Left ventricle myocardium inferior (tissue), 1 donor: ENCODE results near the gene UIMC1. TPM values are rescaled to one million over a fixed set of nuclear protein-coding genes. Genes with fewer than 3 reads are reported as not detected.

ENCODE experiments used
- DNase-seq: peaks from one replicate; pipeline ENCODE4 v3.0.0-alpha.2; 2020
- H3K27ac ChIP-seq: fragments of 200-600 bp; replicated peaks from 2 replicates; pipeline ENCODE4 v1.8.0; 2021
- H3K27me3 ChIP-seq: fragments of 200-600 bp; 2 replicates; pipeline ENCODE4 v1.8.0; 2021; ENCODE audit warnings: low read depth
- H3K36me3 ChIP-seq: fragments of 200-600 bp; 2 replicates; pipeline ENCODE4 v1.8.0; 2021
- H3K4me1 ChIP-seq: fragments of 200-600 bp; 2 replicates; pipeline ENCODE4 v1.8.0; 2021
- H3K4me3 ChIP-seq: fragments of 200-600 bp; 2 replicates; pipeline ENCODE4 v1.8.0; 2021; ENCODE audit warnings: mild to moderate bottlenecking, moderate library complexity
- H3K9me3 ChIP-seq: fragments of 200-600 bp; replicated peaks from 2 replicates; pipeline ENCODE4 v1.8.0; 2021
- CTCF ChIP-seq: fragments of 200-600 bp; IDR thresholded peaks from 2 replicates; pipeline ENCODE4 v1.8.0; 2021; ENCODE audit warnings: antibody characterized with exemption, mild to moderate bottlenecking, borderline replicate concordance
- intact Hi-C: fragments of 100-400 bp; cut with micrococcal nuclease; formaldehyde crosslinking; loops from one replicate; pipeline ENCODE4 v1.11.0; 2022
- total RNA-seq: library from RNA; stranded (reverse); fragmentation: NEBNext Ultra II Directional; extraction: Animal tissue kit (Norgen Biotek cat#: 25700); gene quantifications from one replicate; pipeline ENCODE4 v1.2.1, GENCODE V29; 2021
- donor health status: DM: no; HTN: yes; CAD: no; lungs with severe emphysema.

Gene UIMC1
- total RNA-seq, 1 donor from 2014 or later, result 30.7 TPM

- TF ChIP-seq CTCF, result no peak
- Histone ChIP-seq H3K36me3 (peaks cover 8% of the 10 kb centered on the region), H3K27ac (no peak overlapping the region), H3K4me3 (no peak overlapping the region), H3K4me1 (peaks cover 6% of the 10 kb centered on the region), H3K27me3 (no peaks in the 10 kb centered on the region), H3K9me3 (peaks cover 12% of the 10 kb centered on the region)
- DNase-seq, result no peak
- intact Hi-C loops, result no loop called here
Observed at GRCh38 chr5:177035976-177036375, 29.4 kb upstream of the UIMC1 start.

GRCh38 chr5:177029498-177029897 lies 22.9 kb upstream of the UIMC1 start:
- Histone ChIP-seq H3K4me1 (peaks cover 9% of the 10 kb centered on the region), H3K4me3 (no peak overlapping the region), H3K27me3 (no peaks in the 10 kb centered on the region), H3K36me3 (peaks cover 15% of the 10 kb centered on the region), H3K9me3 (peaks cover 16% of the 10 kb centered on the region), H3K27ac (no peak overlapping the region)
- no peak for TF ChIP-seq CTCF
- intact Hi-C loops, result no loop called here
- no peak for DNase-seq

- no peak for DNase-seq
- TF ChIP-seq CTCF, result no peak
- Histone ChIP-seq H3K4me1 (peaks cover 25% of the 10 kb centered on the region), H3K27ac (no peak overlapping the region), H3K4me3 (no peak overlapping the region), H3K9me3 (peaks cover 16% of the 10 kb centered on the region), H3K27me3 (no peaks in the 10 kb centered on the region), H3K36me3 (peaks cover 15% of the 10 kb centered on the region)
- intact Hi-C loops, result no loop called here
Observed at GRCh38 chr5:177027665-177028064, 21.1 kb upstream of the UIMC1 start.

- H3K27ac ChIP-seq, result no peak overlapping the region
Observed at GRCh38 chr5:177025101-177025601, 18.6 kb upstream of the UIMC1 start.

GRCh38 chr5:177024559-177024958 lies 18.0 kb upstream of the UIMC1 start:
- no peak for TF ChIP-seq CTCF
- DNase-seq, result no peak
- intact Hi-C loops, result no loop called here
- H3K4me3 ChIP-seq, result no peak overlapping the region
- no peaks in the 10 kb centered on the region for H3K27me3 ChIP-seq
- no peaks in the 10 kb centered on the region for H3K9me3 ChIP-seq
- H3K27ac ChIP-seq, result no peak overlapping the region
- peaks cover 8% of the 10 kb centered on the region for H3K36me3 ChIP-seq
- peaks cover 37% of the 10 kb centered on the region for H3K4me1 ChIP-seq

More at GRCh38 chr5:177025101-177025601, 18.6 kb upstream of the UIMC1 start:
- no peak for TF ChIP-seq CTCF
- no peak overlapping the region for H3K4me3 ChIP-seq
- peaks cover 37% of the 10 kb centered on the region for H3K4me1 ChIP-seq
- intact Hi-C loops, result no loop called here
- peaks cover 8% of the 10 kb centered on the region for H3K36me3 ChIP-seq
- H3K9me3 ChIP-seq, result no peaks in the 10 kb centered on the region
- H3K27me3 ChIP-seq, result no peaks in the 10 kb centered on the region
- no peak for DNase-seq
